SK-N-SH (cell line): ENCODE data around the gene SEBOX. TPM values are rescaled to one million over a fixed set of nuclear protein-coding genes. Genes with fewer than 3 reads are reported as not detected.

Experiments used
- CTCF ChIA-PET: fragments of 300-600, 350-600 bp; formaldehyde crosslinking; extraction: SDS; loops from one replicate; lab custom pipeline; 2021; lab: Yijun Ruan, JAX
- POLR2A ChIA-PET: fragments of 350-600 bp; sonication (Branson Sonifier 250); formaldehyde crosslinking; extraction: SDS; loops from one replicate; lab custom pipeline; 2020; ENCODE audit warnings: antibody characterized with exemption, inconsistent platforms; lab: Yijun Ruan, JAX
- DNase-seq: peaks from one replicate; pipeline ENCODE4 v3.0.0; 2012
- H2AFZ ChIP-seq: fragments of 200-600 bp; sonication (generic); 2 replicates; pipeline ENCODE4 v1.8.1; 2016; ENCODE audit warnings: antibody characterized with exemption, mild to moderate bottlenecking, low read depth
- H3F3A ChIP-seq: fragments of 200-600 bp; sonication (generic); replicated peaks from 2 replicates; pipeline ENCODE3; 2016; ENCODE audit warnings: antibody characterized with exemption, mild to moderate bottlenecking; ENCODE audit not compliant: insufficient read depth
- H3K27ac ChIP-seq, 2 experiments: fragments of 200-500 bp in 1 of 2; fragments of 200-600 bp in 1 of 2; sonication (Bioruptor generic) in 1 of 2; sonication (generic), shearing (Covaris generic) in 1 of 2; 2 replicates each; pipeline versions ENCODE4 v1.5.1 to v1.6.1; 2014 to 2016; ENCODE audit warnings: low read depth in 2 of 2, inconsistent platforms in 1 of 2, low read length in 1 of 2, mild to moderate bottlenecking in 1 of 2, mixed read lengths in 1 of 2
- H3K27me3 ChIP-seq: fragments of 200-600 bp; sonication (generic), shearing (Covaris generic); 2 replicates; pipeline ENCODE4 v1.6.1; 2016; ENCODE audit warnings: mixed run types; ENCODE audit not compliant: insufficient read depth
- H3K36me3 ChIP-seq, 2 experiments: fragments of 200-500 bp in 1 of 2; fragments of 200-600 bp in 1 of 2; sonication (Bioruptor generic) in 1 of 2; sonication (generic) in 1 of 2; replicated peaks in 1 of 2; 2 replicates each; pipeline versions ENCODE3 to v1.5.1; 2014 to 2016; ENCODE audit warnings: low read length in 1 of 2, mild to moderate bottlenecking in 1 of 2; ENCODE audit not compliant: insufficient read depth in 2 of 2, control insufficient read depth in 1 of 2
- H3K4me1 ChIP-seq, 2 experiments: fragments of 200-500 bp in 1 of 2; fragments of 200-600 bp in 1 of 2; sonication (Bioruptor generic) in 1 of 2; sonication (generic), shearing (Covaris generic) in 1 of 2; 2 replicates each; pipeline versions ENCODE4 v1.5.1 to v1.6.1; 2014 to 2016; ENCODE audit warnings: low read depth in 1 of 2, low read length in 1 of 2, mixed run types in 1 of 2; ENCODE audit not compliant: insufficient read depth in 2 of 2, control insufficient read depth in 1 of 2
- H3K4me2 ChIP-seq: fragments of 200-600 bp; sonication (generic), shearing (Covaris generic); 2 replicates; pipeline ENCODE4 v1.6.1; 2017; ENCODE audit warnings: mixed run types
- H3K4me3 ChIP-seq, 2 experiments: fragments of 200-500 bp in 1 of 2; fragments of 200-600 bp in 1 of 2; sonication (Bioruptor generic) in 1 of 2; sonication (generic), shearing (Covaris generic) in 1 of 2; 2 replicates each; pipeline versions ENCODE4 v1.5.1 to v1.8.1; 2014 to 2016; ENCODE audit warnings: low read depth in 2 of 2, inconsistent platforms in 1 of 2, low read length in 1 of 2, mild to moderate bottlenecking in 1 of 2, mixed read lengths in 1 of 2, moderate library complexity in 1 of 2
- H3K79me2 ChIP-seq: fragments of 200-600 bp; sonication (generic); 2 replicates; pipeline ENCODE4 v1.8.1; 2017; ENCODE audit warnings: mild to moderate bottlenecking; ENCODE audit not compliant: insufficient read depth
- H3K9ac ChIP-seq: fragments of 200-600 bp; sonication (generic); 2 replicates; pipeline ENCODE4 v1.6.1; 2017; ENCODE audit warnings: mixed run types
- H3K9me2 ChIP-seq: fragments of 200-600 bp; sonication (generic); 2 replicates; pipeline ENCODE4 v1.6.1; 2017; ENCODE audit warnings: mixed run types
- H3K9me3 ChIP-seq: fragments of 200-600 bp; sonication (generic); 2 replicates; pipeline ENCODE4 v1.6.1; 2017; ENCODE audit warnings: mixed run types, mild to moderate bottlenecking, moderate library complexity
- H4K20me1 ChIP-seq: fragments of 200-600 bp; sonication (generic); 2 replicates; pipeline ENCODE4 v1.6.1; 2017; ENCODE audit warnings: mild to moderate bottlenecking, mixed run types; ENCODE audit not compliant: insufficient read depth
- ELF1 ChIP-seq: IDR thresholded peaks from 2 replicates; pipeline ENCODE4 v1.4.0; 2012
- FOSL2 ChIP-seq: IDR thresholded peaks from 2 replicates; pipeline ENCODE4 v1.4.0; 2012; ENCODE audit warnings: low read depth, mild to moderate bottlenecking, moderate library complexity, borderline replicate concordance
- FOXJ3 ChIP-seq: sonication (generic); formaldehyde crosslinking; IDR thresholded peaks from 2 replicates; pipeline ENCODE4 v1.5.1; 2020; ENCODE audit warnings: mild to moderate bottlenecking, missing genetic modification reagents
- GABPA ChIP-seq: IDR thresholded peaks from 2 replicates; pipeline ENCODE4 v1.4.0; 2012; ENCODE audit warnings: low read depth, mild to moderate bottlenecking
- MEF2A ChIP-seq: IDR thresholded peaks from 2 replicates; pipeline ENCODE4 v1.4.0; 2012; ENCODE audit warnings: low read depth, borderline replicate concordance
- MXI1 ChIP-seq: IDR thresholded peaks from 2 replicates; pipeline ENCODE4 v1.6.1; 2012; ENCODE audit warnings: mild to moderate bottlenecking, low read depth, low read length, improper control_type of control experiment
- NRF1 ChIP-seq: IDR thresholded peaks from 2 replicates; pipeline ENCODE4 v1.6.1; 2012; ENCODE audit warnings: low read depth, mild to moderate bottlenecking, low read length
- PBX3 ChIP-seq: IDR thresholded peaks from 2 replicates; pipeline ENCODE4; 2012
- POLR2AphosphoS5 ChIP-seq: IDR thresholded peaks from 2 replicates; pipeline ENCODE4 v1.6.1; 2012; ENCODE audit warnings: low read depth, low read length
- RCOR1 ChIP-seq: fragments of 150-350 bp; IDR thresholded peaks from 2 replicates; pipeline ENCODE4 v1.6.1; 2017; ENCODE audit warnings: antibody characterized with exemption, low read length
- REST ChIP-seq: IDR thresholded peaks from 2 replicates; pipeline ENCODE4 v1.6.1; 2012; ENCODE audit warnings: mild to moderate bottlenecking, low read depth, low read length, moderate library complexity
- RXRA ChIP-seq: IDR thresholded peaks from 2 replicates; pipeline ENCODE4 v1.4.0; 2012; ENCODE audit warnings: low read depth, mild to moderate bottlenecking, borderline replicate concordance
- SMC3 ChIP-seq: IDR thresholded peaks from 2 replicates; pipeline ENCODE4 v1.6.1; 2012; ENCODE audit warnings: low read depth, low read length, improper control_type of control experiment
- TAF1 ChIP-seq: IDR thresholded peaks from 2 replicates; pipeline ENCODE4 v1.6.1; 2012; ENCODE audit warnings: low read depth, mild to moderate bottlenecking, low read length, moderate library complexity, borderline replicate concordance
- TEAD4 ChIP-seq: IDR thresholded peaks from 2 replicates; pipeline ENCODE4 v1.4.0; 2012; ENCODE audit warnings: mild to moderate bottlenecking, borderline replicate concordance; ENCODE audit not compliant: insufficient read depth
- YY1 ChIP-seq: IDR thresholded peaks from 2 replicates; pipeline ENCODE4 v1.4.0; 2012; ENCODE audit warnings: low read depth, mild to moderate bottlenecking
- WGBS: methylation state at CpG from one replicate; pipeline ENCODE4 v1.1.6; 2017; ENCODE audit warnings: low lambda C conversion rate; 5-methylcytosine and 5-hydroxymethylcytosine counted together
- polyA plus RNA-seq, 3 experiments: library from polyadenylated mRNA; depleted of rRNA; stranded (reverse); fragments of >200 nt; gene quantifications; 2 replicates each; pipeline ENCODE4 v1.2.3, GENCODE V29; 2012
- TF ChIP-seq, protein P1 (sequence below): IDR thresholded peaks from 2 replicates; pipeline ENCODE4 v1.4.0; 2012; ENCODE audit warnings: low read depth
- TF ChIP-seq, protein P2 (sequence below): IDR thresholded peaks from 2 replicates; pipeline ENCODE4 v1.4.0; 2012; ENCODE audit warnings: low read depth, borderline replicate concordance
- TF ChIP-seq, protein P3 (sequence below): IDR thresholded peaks from 2 replicates; pipeline ENCODE4 v1.4.0; 2012; ENCODE audit warnings: low read depth, borderline replicate concordance

The SEBOX gene
- polyA plus RNA-seq, 1 of the 3 experiments (the other 2 are of a cell fraction) = not detected

- Histone ChIP-seq H4K20me1 (no peaks in the 10 kb centered on the region), H3K4me3 (no peak overlapping the region), H3K4me1 (peaks cover 9 to 22% of the 10 kb centered on the region in 2 experiments), H3K9ac (no peak overlapping the region), H3K27ac (no peak overlapping the region), H3K27me3 (no peaks in the 10 kb centered on the region), H3K9me2 (no peaks in the 10 kb centered on the region), H3K4me2 (no peak overlapping the region), H3K9me3 (no peaks in the 10 kb centered on the region), H3F3A (peaks cover 36% of the 10 kb centered on the region), H3K79me2 (peaks cover 11% of the 10 kb centered on the region; the same call in 1 of the 2 replicates), H3K36me3 (peaks cover 66 to 73% of the 10 kb centered on the region in 2 experiments), H2AFZ (no peak overlapping the region)
- TF ChIP-seq FOXJ3 (CRISPR knock-in tag) (no peak), MXI1 (no peak), REST (no peak), NRF1 (no peak), YY1 (no peak), GABPA (no peak), RCOR1 (no peak), PBX3 (no peak), TEAD4 (no peak), FOSL2 (no peak), TAF1 (no peak), SMC3 (no peak), ELF1 (no peak), RXRA (no peak), POLR2AphosphoS5 (no peak), MEF2A (no peak)
- TF ChIP-seq, protein P1, sequence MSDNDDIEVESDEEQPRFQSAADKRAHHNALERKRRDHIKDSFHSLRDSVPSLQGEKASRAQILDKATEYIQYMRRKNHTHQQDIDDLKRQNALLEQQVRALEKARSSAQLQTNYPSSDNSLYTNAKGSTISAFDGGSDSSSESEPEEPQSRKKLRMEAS = no peak
- TF ChIP-seq, protein P2, sequence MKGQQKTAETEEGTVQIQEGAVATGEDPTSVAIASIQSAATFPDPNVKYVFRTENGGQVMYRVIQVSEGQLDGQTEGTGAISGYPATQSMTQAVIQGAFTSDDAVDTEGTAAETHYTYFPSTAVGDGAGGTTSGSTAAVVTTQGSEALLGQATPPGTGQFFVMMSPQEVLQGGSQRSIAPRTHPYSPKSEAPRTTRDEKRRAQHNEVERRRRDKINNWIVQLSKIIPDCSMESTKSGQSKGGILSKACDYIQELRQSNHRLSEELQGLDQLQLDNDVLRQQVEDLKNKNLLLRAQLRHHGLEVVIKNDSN = no peak
- TF ChIP-seq, protein P3, sequence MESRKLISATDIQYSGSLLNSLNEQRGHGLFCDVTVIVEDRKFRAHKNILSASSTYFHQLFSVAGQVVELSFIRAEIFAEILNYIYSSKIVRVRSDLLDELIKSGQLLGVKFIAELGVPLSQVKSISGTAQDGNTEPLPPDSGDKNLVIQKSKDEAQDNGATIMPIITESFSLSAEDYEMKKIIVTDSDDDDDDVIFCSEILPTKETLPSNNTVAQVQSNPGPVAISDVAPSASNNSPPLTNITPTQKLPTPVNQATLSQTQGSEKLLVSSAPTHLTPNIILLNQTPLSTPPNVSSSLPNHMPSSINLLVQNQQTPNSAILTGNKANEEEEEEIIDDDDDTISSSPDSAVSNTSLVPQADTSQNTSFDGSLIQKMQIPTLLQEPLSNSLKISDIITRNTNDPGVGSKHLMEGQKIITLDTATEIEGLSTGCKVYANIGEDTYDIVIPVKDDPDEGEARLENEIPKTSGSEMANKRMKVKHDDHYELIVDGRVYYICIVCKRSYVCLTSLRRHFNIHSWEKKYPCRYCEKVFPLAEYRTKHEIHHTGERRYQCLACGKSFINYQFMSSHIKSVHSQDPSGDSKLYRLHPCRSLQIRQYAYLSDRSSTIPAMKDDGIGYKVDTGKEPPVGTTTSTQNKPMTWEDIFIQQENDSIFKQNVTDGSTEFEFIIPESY = no peak
- POLR2A ChIA-PET = no interaction called here
- DNase-seq = no peak
- CTCF ChIA-PET = no interaction called here
- WGBS = 99% methylated on average over 7 of the region's 7 CpGs
Measured at GRCh38 chr17:28350271-28350670, 14.7 kb downstream of the SEBOX start.
